HUES6 (cell line): ENCODE results near the gene AP2A1.

Source experiments
- H3K27ac ChIP-seq: 2 replicates; pipeline ENCODE4 v1.7.0; 2013; ENCODE audit warnings: low read depth, mild to moderate bottlenecking, low read length, inconsistent platforms
- H3K27me3 ChIP-seq: 2 replicates; pipeline ENCODE4 v1.6.1; 2013; ENCODE audit warnings: low read length; ENCODE audit not compliant: control insufficient read depth, insufficient read depth
- H3K36me3 ChIP-seq: 2 replicates; pipeline ENCODE4 v1.6.1; 2013; ENCODE audit warnings: low read length; ENCODE audit not compliant: control insufficient read depth, insufficient read depth
- H3K4me1 ChIP-seq: 2 replicates; pipeline ENCODE4 v1.6.1; 2013; ENCODE audit warnings: low read length; ENCODE audit not compliant: control insufficient read depth, insufficient read depth
- H3K4me3 ChIP-seq: 2 replicates; pipeline ENCODE4 v1.5.1; 2013; ENCODE audit warnings: low read depth, low read length
- H3K9ac ChIP-seq: one replicate; pipeline ENCODE4 v1.6.1; 2013; ENCODE audit warnings: mild to moderate bottlenecking, low read length
- H3K9me3 ChIP-seq: 2 replicates; pipeline ENCODE4 v1.6.1; 2013; ENCODE audit warnings: low read depth, low read length; ENCODE audit not compliant: control insufficient read depth, insufficient read depth

AP2A1 gene

GRCh38 chr19:49746206-49746958 lies 20.4 kb upstream of the AP2A1 start:
- H3K27ac ChIP-seq, result no peak overlapping the region
- H3K9ac ChIP-seq, result no peak overlapping the region
- no peaks in the 10 kb centered on the region for H3K4me1 ChIP-seq
- no peaks in the 10 kb centered on the region; the same call in 1 of the 2 replicates for H3K27me3 ChIP-seq
- no peaks in the 10 kb centered on the region for H3K36me3 ChIP-seq
- H3K9me3 ChIP-seq, result no peaks in the 10 kb centered on the region
- H3K4me3 ChIP-seq, result 0 out of 2 replicates have a peak overlapping the region, but pooled peaks have one; percentile 9

- no peak overlapping the region for H3K9ac ChIP-seq
- H3K9me3 ChIP-seq, result peaks cover 7% of the 10 kb centered on the region
- H3K27me3 ChIP-seq, result no peaks in the 10 kb centered on the region; the same call in 1 of the 2 replicates
- H3K4me3 ChIP-seq, result no peak overlapping the region
- H3K4me1 ChIP-seq, result no peaks in the 10 kb centered on the region
- no peak overlapping the region for H3K27ac ChIP-seq
- H3K36me3 ChIP-seq, result no peaks in the 10 kb centered on the region
These were observed 17.6 kb upstream of the AP2A1 start for GRCh38 chr19:49749055-49749716.

GRCh38 chr19:49749771-49750170 lies 17.0 kb upstream of the AP2A1 start:
- Histone ChIP-seq H3K9me3 (peaks cover 7% of the 10 kb centered on the region), H3K36me3 (no peaks in the 10 kb centered on the region), H3K9ac (no peak overlapping the region), H3K4me1 (no peaks in the 10 kb centered on the region), H3K4me3 (no peak overlapping the region), H3K27ac (no peak overlapping the region), H3K27me3 (no peaks in the 10 kb centered on the region; the same call in 1 of the 2 replicates)

- H3K36me3 ChIP-seq, result no peaks in the 10 kb centered on the region
- no peak overlapping the region for H3K27ac ChIP-seq
- peaks cover 17% of the 10 kb centered on the region for H3K9me3 ChIP-seq
- H3K27me3 ChIP-seq, result no peaks in the 10 kb centered on the region
- H3K9ac ChIP-seq, result no peak overlapping the region
- no peak overlapping the region for H3K4me3 ChIP-seq
- no peaks in the 10 kb centered on the region for H3K4me1 ChIP-seq
These were observed 14.1 kb upstream of the AP2A1 start for GRCh38 chr19:49752701-49753100.

DNA sequence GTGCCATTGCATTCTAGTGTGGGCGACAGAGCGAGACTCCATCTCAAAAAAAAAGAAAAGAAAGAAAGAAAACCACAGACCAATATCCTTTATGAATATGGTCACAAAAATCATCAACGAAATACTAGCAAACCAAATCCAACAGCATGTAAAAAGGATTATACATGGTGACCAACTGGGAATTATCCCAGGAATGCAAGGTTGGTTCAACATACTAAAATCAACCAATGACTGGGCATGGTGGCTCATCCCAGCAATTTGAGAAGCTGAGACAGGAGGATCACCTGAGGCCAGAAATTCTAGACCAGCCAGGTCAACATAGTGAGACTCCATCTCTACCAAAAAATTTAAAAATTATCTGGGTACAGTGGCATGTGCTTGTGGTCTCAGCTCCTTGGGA lies 10.8 kb upstream of the AP2A1 start:
- Histone ChIP-seq H3K9ac (no peak overlapping the region), H3K4me1 (peaks cover 9% of the 10 kb centered on the region; the same call in 1 of the 2 replicates), H3K4me3 (no peak overlapping the region), H3K27me3 (no peaks in the 10 kb centered on the region), H3K27ac (no peak overlapping the region), H3K9me3 (peaks cover 17% of the 10 kb centered on the region), H3K36me3 (no peaks in the 10 kb centered on the region)

GRCh38 chr19:49758292-49758691 lies 8.5 kb upstream of the AP2A1 start:
- Histone ChIP-seq H3K9ac (no peak overlapping the region), H3K27ac (no peak overlapping the region), H3K27me3 (no peaks in the 10 kb centered on the region)

DNA sequence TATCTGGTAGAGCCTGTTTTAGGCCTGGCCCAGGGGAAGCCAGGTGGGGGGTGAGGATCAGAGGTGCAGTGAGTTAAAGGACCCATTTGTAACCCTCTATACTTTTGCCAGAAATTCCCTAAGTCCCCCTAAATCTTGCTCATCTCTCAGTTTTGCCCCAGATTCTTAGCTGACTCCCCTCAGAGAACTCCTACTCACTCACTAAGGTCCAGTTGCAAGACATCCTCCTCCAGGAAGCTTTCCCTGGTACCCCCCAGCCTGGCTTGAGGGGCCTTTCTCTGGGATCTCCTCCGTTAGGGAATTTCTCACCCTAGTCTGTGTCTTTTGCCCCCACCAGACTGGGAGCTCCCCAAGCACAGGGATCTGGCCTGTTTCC lies 5.6 kb upstream of the AP2A1 start:
- no peak overlapping the region for H3K27ac ChIP-seq
- no peak overlapping the region for H3K9ac ChIP-seq
- peaks cover 3% of the 10 kb centered on the region; the same call in 1 of the 2 replicates for H3K9me3 ChIP-seq
- H3K36me3 ChIP-seq, result no peaks in the 10 kb centered on the region
- H3K27me3 ChIP-seq, result no peaks in the 10 kb centered on the region
- H3K4me1 ChIP-seq, result peaks cover 20% of the 10 kb centered on the region
- no peak overlapping the region for H3K4me3 ChIP-seq

More at GRCh38 chr19:49758292-49758691, 8.5 kb upstream of the AP2A1 start:
- peaks cover 20% of the 10 kb centered on the region for H3K4me1 ChIP-seq
- no peak overlapping the region for H3K4me3 ChIP-seq
- no peaks in the 10 kb centered on the region for H3K36me3 ChIP-seq
- peaks cover 10% of the 10 kb centered on the region for H3K9me3 ChIP-seq

- H3K9me3 ChIP-seq, result peaks cover 3% of the 10 kb centered on the region; the same call in 1 of the 2 replicates
- no peak overlapping the region for H3K4me3 ChIP-seq
- no peaks in the 10 kb centered on the region for H3K27me3 ChIP-seq
- H3K4me1 ChIP-seq, result peaks cover 20% of the 10 kb centered on the region
- H3K36me3 ChIP-seq, result no peaks in the 10 kb centered on the region
- H3K27ac ChIP-seq, result no peak overlapping the region
- no peak overlapping the region for H3K9ac ChIP-seq
These were observed 5.0 kb upstream of the AP2A1 start for GRCh38 chr19:49761625-49762311.

- no peak within 1 kb of the TSS for H3K9ac ChIP-seq
These were observed 3.6 kb upstream of the AP2A1 start, which contains the start of gene TSKS for GRCh38 chr19:49763230-49763629. TSS of gene TSKS (minus strand) at chr19:49763306. CDS start at chr19:49763247, 59 bp downstream.

GRCh38 chr19:49764341-49764740 lies 2.5 kb upstream of the AP2A1 start:
- Histone ChIP-seq H3K4me1 (peaks cover 11% of the 10 kb centered on the region), H3K4me3 (no peak overlapping the region), H3K27me3 (no peaks in the 10 kb centered on the region), H3K36me3 (no peaks in the 10 kb centered on the region), H3K9me3 (no peaks in the 10 kb centered on the region), H3K9ac (no peak overlapping the region), H3K27ac (no peak overlapping the region)

More at GRCh38 chr19:49763230-49763629, 3.6 kb upstream of the AP2A1 start, which contains the start of gene TSKS:
- Histone ChIP-seq H3K27ac (no peak within 1 kb of the TSS), H3K4me1 (peaks cover 16% of the 10 kb centered on the region), H3K27me3 (no peaks in the 10 kb centered on the region), H3K4me3 (no peak within 1 kb of the TSS), H3K36me3 (no peaks in the 10 kb centered on the region), H3K9me3 (no peaks in the 10 kb centered on the region)
